ENCODE results near the gene GALT.

DNA sequence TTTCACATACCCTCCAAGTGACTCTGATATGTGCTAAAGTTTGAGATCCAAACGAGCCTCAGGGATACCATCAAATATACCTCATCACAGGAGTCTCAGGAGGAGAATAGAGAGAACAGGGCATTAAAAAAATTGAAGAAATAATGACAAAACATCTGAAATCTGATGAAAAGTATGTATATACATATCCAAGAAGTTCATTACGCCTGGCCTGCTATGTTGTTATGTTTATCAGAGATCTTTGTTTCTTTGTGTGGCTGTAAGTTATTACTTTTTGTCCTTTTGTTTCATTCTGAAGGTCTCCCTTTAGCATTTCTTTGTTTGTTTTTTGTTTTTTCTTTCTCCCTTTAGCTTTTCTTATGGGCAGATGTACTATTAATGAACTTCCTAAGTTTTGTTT lies 47.1 kb downstream of the GALT start:
- TF ChIP-seq, protein P1, sequence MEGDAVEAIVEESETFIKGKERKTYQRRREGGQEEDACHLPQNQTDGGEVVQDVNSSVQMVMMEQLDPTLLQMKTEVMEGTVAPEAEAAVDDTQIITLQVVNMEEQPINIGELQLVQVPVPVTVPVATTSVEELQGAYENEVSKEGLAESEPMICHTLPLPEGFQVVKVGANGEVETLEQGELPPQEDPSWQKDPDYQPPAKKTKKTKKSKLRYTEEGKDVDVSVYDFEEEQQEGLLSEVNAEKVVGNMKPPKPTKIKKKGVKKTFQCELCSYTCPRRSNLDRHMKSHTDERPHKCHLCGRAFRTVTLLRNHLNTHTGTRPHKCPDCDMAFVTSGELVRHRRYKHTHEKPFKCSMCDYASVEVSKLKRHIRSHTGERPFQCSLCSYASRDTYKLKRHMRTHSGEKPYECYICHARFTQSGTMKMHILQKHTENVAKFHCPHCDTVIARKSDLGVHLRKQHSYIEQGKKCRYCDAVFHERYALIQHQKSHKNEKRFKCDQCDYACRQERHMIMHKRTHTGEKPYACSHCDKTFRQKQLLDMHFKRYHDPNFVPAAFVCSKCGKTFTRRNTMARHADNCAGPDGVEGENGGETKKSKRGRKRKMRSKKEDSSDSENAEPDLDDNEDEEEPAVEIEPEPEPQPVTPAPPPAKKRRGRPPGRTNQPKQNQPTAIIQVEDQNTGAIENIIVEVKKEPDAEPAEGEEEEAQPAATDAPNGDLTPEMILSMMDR (IDR thresholded peaks at IDR 0.05) = no peak
- TF ChIP-seq POLR2A (IDR thresholded peaks at IDR 0.05) (no peak), EP300 (IDR thresholded peaks at IDR 0.05) (no peak)
